Central memory CD4-positive, alpha-beta T cell (primary cell): ENCODE measurements around the gene MAN2C1.
A peak's percentile ranks its signal among the peaks of the same experiment; 100 is the strongest.
"Not testable (repeated sequence)": the region's sequence is repeated elsewhere in the genome, so short reads cannot be mapped to it uniquely, and the experiment has no call there.

Experiments
- DNase-seq: peaks from one replicate; pipeline ENCODE4 v3.0.0; 2022

The MAN2C1 gene

DNA sequence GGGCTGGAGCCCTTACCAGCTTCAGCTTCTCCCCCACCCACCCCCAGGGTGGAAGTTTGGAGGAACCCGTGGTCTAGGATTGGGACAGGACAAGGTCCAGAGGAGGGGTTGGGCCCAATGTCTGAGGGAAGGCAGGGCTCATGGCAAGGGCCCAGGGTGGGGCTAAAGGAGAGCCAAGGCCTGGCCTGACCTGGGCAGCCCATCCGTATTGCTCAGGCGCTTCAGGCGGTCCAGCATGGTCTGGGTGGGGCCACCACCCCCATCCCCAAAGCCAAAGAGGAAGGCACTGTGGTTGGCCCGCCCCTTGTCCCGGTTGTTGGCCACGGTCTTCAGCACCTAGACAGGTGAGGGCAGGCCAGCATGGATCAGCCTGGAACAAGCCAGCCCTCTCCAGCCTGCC is 7.6 kb downstream of the MAN2C1 start:
- DNase-seq, result no peak

DNA sequence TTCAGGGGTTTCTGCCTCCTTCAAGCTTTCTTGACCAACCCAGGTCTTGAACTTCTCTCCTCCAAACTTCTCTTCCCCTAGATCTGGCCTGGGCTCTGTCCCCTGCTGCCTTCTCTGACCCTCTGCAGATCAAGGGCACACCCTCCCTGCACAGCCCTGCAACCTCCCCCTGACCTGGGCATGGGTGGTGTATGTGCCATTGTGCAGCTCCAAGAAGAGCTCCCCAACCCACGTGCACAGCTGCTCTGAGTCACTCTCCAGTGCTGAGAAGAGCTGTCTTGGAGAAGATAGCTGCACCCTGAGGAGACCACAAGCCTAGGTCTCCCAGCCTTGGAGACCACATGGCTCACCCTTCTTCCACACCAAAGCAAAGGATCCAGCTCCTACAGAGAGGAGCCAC is 8.0 kb downstream of the MAN2C1 start:
- no peak for DNase-seq

DNA sequence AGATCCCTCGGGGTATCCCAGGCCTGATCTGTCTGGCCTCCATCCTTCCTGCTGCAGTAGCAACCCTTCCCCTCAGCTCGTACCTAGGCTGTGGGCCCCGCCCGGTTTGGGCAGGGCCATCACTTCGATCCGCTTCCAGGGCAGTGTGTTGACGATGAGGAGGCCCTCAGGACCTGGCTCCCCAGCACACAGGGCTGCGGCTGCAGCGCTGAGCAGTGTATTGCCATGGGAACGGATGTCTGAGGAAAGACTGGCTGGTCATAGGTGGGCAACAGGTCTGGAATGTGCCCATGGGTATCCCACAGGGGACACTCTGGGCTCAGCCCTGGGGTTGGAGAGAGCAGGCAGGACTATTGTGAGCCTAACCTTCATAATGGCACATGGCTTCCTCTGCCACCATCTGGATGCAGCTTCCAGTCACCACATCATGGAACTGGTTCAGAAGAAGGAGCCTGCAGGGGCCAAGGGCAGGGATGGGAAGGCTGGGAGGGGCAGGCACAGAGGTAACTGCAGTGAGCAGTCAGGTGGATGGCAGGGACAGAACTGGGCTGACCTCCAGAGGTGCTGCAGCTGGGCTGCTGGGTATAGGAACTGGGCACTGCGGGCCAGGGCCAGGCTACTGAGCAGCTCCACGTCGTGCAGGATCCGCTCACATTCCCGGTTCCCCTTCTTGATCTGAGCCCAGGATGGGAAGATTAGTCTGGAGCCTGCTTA is 8.7 kb downstream of the MAN2C1 start:
- DNase-seq, result no peak

DNA sequence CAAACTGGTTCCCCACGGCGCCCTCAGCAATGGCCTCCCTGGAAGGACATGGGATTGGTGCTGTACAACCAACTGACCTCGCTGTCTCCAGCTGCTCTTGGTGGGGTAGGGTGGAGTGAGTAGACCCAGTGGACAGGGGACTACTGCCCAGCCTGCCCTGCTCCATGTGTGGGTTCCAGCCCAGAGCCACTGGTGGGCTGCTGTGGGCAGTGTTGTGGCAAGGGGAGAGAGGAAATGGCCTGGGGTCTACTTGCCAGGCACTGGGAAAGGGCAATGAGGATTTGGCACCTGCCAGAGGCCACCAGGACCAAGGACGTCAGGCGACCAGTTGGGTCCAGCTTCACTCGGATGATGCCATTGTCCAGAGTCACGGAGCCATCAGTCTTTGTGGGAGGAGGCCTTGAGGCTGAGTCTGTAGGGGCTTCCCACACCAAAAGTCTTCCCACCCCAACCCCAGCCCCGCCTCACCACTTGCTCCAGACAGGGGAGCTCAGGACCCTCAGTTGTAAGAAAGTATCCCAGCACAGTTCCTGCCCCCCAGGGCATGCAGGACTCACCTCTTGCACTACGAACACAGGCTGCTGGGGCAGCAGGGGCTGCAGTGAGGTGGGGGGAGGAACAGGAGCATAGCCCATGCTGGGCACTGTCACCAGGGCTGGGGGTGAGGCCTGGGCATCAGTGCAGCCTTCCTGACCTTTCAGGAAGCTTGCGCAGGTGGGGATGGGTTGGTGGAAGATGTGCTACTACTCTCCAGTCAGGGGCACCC is 9.5 kb downstream of the MAN2C1 start:
- DNase-seq, result no peak

DNA sequence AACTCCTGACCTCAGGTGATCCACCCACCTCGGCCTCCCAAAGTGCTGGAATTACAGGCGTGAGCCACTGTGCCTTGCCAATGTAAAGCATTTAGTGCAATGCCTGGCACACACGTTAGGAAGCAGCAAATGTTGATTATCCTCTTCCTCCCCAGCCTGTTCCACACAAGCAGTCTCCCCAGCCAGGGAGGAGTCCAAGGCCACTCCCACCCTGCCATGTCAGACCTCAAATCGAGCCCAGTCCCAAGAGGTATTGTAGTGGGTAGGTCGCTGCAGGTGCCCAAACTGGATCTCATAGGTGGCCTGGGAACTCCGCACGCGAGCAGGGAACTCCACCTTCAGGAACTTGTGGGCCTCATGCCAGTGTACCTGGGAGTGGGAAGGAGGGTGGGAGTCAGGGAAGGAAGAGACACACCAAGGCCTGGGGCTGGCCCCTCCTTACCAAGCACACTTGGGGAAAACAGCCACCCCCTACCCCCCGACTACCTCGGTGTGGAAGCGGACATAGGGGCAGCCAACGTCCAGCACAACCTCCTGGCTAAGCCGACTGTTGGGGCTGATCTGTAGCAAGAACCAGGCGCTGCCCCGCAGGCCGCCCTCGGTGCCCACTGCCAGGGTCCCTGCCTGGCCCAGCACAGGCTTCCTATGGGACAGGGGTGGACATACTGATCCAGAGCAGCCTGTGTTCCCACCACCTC is 10.3 kb downstream of the MAN2C1 start:
- DNase-seq, result no peak

DNA sequence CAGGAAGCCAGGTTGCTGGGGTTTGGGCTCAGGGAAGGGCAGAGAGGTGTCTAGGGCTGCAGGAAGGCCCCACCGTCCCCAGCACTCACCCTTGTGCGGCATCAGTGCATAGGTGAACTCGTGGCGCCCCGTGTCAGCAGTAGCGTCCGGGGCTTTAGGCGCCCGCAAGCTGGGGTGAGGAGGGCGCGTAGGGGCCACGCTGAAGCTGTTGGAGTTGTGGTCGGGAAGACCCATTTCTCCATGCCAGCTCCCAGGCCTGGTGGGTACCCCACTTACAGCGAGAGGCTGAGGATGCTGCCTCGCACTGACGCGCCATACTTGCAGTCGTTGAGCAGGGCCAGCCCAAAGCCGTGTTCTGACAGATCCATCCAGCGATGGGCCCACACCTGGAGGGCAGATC is 11.9 kb downstream of the MAN2C1 start:
- no peak for DNase-seq

DNA sequence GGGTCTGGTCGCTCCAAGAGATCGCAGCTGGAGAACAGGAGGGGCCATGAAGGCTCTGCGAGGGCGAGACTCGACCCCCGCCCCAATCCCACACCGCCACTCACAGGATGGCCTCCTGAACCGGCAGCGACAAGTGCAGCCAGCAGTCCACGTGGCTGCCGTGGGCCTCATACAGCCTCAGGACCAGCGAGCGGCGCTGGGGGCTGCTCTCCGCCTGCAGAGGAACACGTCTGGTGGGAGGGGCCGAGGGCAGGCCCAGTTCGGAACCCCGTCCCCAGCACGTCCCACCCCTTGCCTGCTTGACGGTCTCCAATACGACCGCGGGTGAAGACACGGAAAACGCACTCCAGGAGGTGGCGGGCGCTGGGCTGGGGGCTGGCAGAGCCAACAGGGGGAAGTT is 12.4 kb downstream of the MAN2C1 start:
- DNase-seq, result no peak

DNA sequence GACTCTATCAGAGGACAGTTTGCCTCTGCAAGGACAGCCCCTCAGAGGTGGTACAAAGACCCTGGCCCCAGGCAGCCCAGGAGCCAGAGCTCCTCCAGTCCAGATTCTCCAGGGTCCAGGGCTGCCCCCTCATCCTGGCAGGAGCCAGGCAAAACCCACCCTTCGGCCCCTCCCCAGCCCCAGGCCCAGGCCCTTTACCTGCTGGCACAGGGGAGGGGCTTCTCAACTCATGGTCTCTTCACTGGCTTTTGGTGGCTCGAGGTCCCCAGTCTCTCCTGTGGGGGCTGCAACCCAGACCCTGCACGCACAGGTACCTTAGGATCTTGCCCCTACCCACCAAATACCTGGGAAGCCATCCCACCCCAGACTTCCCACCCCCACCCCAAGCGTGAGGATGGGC is 13.0 kb downstream of the MAN2C1 start:
- no peak for DNase-seq

DNA sequence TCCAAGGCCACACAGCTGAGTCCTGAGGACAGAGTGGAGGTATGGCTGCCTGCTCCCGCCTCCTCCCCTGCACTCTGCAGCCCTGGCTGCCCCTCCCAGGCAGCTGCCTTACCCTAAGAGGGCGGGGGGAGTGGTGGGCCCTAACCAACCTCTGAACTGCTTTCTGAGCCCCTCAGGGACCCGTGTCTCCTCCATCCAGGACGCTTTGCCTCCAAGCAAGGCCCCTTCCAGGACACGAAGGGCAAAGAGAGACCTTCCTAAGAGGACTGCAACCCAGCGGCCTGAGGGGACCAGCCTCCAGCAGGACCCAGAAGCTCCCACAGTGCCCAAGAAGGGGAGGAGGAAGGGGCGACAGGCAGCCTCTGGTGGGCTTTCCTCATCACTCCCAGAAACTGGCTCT is 14.0 kb downstream of the MAN2C1 start:
- DNase-seq, result no peak

DNA sequence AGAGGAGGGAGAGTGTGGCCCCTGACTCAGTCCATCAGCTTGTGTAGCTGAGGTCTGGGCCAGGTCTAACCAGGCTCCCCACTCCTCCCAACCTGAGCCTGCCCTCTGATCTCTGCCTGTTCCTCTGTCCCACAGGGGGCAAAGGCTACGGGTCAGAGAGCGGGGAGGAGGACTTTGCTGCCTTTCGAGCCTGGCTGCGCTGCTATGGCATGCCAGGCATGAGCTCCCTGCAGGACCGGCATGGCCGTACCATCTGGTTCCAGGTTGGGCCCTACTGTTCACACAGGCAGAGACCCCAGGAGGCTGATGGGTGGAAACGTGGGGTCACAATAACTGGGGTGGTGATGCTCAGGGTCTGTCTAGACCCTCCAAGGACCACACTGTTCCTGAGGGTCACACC is 14.8 kb downstream of the MAN2C1 start:
- no peak for DNase-seq

DNA sequence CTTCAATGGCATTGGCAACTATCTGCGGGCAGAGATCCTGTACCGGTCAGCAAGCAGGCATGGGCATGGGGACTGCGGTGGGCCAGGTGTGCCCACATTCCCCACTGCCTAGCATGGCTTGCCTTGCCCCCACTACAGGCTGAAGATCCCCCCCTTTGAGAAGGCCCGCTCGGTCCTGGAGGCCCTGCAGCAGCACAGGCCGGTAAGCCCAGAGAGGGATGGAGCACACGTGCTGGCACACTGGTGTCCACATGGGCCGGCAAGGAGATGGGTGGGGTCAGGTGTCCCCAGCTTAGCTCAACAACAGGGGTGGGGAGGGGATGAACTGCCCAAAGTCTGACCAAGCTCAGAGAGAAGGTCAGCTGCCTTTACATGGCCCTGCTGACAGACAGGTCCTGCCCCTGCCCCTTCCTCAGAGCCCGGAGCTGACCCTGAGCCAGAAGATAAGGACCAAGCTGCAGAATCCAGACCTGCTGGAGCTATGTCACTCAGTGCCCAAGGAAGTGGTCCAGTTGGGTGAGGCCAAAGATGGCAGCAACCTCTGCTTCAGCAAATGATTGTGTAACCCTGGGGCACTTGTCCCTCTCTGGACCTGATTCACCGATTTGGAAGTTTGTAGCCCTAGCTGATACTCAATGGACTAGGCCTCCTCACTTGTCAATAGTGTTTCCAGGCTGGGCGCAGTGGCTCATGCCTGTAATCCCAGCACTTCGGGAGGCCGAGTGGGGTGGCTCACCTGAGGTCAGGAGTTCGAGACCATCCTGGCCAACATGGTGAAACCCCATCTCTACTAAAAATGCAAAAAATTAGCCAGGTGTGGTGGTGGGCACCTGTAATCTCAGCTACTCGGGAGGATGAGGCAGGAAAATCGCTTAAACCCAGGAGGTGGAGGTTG is 16.0 kb downstream of the MAN2C1 start:
- DNase-seq, result no peak

DNA sequence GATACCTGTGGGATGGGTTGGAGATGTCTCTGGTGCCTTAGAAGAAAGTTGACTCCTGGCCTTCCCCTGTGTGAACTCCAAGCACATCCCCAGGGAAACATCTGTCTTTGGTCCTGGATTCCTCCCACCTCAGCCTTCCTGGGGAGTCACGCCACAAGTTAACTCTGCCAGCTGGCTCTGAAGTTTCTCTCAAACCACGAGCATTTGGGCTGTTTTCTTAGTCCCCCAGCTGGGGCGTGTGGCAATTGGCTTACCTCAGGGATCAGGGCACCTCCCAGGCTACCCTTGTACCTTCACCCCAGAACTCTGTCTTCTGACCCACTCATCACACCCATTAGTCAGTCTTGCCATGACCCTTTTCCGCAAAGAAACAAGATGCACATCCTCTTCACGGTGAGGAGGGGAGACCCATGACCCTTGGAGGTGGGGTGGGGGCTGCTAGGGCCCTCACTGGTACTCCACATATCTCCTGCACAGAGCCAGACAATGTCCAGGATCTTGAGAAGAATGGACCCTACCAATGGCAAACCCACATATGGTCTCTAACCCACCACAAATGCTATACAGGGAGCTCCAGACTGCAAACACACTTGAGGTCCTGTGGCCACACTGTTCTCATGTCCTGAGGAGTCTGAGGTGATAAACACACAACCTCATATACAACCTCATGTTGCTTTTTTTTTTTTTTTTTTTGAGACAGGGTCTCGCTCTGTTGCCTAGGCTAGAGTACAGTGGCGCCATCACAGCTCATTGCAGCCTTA is 17.6 kb downstream of the MAN2C1 start:
- DNase-seq, result no peak

DNA sequence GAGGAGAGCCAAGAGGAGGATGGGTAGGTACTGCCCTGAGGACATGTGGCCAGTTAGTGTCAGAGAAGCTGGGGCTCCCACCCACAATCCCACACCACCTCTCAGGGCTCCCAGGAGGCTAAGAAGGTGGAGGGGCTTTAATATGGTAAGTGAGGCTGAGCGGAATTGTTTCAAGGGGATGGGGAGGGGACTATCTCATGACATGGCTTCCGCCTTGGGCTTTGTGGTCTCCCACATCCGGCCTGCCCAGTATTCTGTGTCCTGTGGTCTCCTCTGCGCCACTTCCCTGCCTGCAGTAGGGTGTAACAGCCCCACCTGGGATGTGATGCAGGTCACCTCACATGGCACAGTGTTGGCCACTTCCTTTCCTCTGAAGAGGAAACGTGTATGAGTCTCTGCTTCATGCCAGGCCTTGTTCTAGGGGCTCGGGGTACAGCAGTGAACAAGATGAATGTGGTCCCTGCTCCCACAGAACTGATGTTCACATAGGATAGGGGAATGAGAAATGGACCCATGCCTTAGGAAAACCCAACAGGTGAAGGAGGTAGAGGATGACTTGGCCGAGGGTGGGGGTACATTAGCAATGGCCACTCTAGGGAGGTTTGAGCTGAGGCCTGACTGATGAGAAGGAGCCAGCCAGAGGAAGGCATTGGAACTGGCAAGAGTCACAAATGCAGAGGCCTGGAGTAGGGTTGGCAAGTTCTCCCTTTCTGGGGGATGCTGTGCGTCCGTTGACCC is 18.4 kb downstream of the MAN2C1 start:
- DNase-seq, result peak; percentile 94

DNA sequence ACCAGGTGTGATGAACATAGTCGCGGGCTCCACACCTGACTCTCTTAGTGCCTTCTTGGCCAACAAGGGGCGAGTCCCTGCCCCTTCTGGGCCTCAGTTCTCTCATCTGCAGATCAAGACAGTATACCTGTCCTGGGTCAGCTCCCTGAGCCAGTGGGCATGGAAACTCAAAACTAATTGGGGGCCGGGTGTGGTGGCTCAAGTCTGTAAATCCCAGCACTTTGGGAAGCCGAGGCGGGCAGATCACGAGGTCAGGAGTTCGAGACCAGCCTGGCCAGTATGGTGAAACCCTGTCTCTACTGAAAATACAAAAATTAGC is 19.1 kb downstream of the MAN2C1 start:
- not testable (repeated sequence) for DNase-seq

DNA sequence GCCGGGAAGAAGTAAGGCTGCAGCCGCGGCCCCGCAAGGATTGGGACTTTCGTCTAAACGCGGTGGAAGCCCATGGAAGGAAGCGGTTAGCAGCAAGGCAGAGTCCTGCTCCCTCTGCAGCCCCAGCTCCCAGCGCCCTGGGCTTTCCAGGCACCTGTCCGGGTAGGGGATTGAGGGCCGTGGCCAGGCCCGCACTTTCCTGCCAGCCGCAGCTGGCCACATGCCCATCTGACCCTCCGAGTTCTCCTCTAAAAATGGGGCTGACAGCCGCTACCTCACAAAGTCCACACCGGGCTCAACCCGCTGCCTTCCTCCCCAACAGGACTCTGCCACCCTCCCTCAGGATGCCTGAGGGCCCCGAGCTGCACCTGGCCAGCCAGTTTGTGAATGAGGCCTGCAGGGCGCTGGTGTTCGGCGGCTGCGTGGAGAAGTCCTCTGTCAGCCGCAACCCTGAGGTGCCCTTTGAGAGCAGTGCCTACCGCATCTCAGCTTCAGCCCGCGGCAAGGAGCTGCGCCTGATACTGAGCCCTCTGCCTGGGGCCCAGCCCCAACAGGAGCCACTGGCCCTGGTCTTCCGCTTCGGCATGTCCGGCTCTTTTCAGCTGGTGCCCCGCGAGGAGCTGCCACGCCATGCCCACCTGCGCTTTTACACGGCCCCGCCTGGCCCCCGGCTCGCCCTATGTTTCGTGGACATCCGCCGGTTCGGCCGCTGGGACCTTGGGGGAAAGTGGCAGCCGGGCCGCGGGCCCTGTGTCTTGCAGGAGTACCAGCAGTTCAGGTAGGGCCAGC is 19.7 kb downstream of the MAN2C1 start:
- no peak for DNase-seq

DNA sequence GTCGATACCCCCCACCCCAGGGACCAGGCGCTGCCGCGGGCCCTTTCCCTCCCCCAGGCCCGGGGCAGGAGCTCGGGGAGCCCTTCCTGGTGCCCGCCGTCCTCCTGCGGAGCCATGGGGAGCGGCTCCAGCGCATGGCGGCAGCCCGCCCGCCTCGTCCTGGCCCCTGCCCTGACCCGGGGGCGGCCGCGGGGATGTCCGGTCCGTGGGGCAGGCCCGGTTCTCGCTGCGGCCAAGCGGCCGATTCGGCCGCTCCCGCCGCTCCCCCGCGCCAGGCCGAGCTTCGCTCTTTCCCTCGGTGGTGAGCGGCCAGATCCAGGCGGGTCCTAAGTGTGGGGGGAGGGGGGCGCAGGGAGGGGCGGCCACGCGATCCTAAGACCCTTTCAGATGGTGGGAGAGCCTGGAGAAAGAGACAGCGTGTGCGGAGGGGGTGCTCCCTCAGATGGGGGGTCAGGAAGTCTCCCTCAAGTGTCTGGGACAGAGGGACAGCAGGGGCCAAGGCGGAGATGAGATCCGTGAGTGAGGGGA is 20.3 kb downstream of the MAN2C1 start:
- DNase-seq, result no peak

DNA sequence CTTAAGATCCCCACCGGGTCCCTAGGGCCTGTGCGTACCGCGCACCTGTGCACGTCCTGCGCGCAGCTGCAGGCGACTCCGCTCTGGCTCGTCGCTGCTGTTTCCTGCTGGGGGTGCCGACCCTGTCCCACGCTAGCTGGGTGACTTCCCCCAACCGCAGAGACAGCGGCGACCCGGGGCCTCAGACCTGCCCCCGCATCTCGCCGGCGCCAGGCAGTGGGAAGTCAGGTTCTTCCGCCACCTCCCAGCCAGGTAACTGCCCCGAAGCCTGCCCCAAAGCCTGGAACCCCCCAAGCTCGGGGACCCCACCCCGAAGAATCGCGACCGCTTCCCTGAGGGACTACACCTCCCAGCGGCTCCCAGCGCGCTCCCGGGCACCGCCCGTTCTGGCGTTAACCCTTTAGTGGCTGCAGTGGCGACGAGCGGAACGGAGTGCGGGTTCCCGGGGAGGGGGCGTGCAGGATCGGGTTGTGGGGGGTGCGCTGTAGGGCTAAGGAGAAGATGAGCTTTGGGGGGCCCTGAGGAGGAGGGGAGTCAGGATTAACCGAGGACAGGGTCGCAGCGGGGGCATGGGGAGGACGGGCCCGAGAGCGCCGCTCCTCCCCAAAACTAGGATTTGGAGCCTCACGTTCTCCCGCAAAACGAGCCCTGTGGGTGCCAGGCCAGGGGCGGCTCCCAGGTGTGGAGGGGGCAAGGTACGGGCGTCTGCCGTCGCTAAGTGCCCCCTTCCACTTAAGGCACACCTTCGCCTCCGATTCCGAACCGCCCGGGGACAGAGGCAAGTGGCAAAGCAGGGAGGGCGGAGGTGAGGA is 21.0 kb downstream of the MAN2C1 start:
- peak; percentile 71 for DNase-seq

DNA sequence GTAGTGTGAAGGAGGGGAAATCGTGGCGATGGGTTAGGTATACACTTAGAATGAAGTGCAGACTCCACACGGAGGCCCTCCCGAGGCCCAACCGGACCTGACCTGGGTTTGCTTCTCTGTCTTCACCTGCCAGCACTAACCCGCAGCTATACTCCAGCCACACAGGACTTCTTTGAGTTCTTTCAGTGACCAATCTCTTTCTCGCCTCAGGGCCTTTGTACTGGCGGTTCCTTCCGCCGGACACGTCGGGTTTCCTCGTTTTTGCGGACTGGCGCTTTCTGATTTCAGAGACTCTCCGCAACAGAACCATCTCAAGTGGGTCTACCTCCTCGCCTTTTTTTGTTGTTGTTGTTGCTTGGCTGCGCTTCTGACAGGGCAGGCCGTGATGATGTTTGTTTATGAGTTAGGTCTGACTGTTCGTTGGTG is 21.6 kb downstream of the MAN2C1 start, which contains the start of gene NEIL1:
Gene NEIL1, plus strand, starts transcription at position 244 of the 426 bp plus-strand sequence. CDS start 1,867 bp downstream, outside the sequence.
- DNase-seq, result no peak

DNA sequence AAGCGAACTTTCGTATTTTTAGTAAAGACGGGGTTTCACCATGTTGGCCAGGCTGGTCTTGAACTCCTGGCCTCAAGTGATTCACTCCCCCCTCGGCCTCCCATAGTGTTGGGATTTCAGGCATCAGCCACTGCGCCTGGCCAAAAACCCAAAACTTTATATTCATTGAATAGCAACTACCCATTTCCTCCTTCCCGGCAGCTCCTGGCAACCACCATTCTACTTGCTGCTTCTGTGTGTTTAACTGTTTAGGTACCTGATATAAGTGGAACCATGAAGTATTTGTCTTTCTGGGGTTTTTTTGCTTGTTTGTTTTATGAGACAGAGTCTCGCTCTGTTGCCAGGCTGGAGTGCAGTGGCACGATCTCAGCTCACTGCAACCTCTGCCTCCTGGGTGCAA is 24.5 kb downstream of the MAN2C1 start:
- DNase-seq, result not testable (repeated sequence)
